Measurements from ENCODE around the gene ARMC5. TPM values are rescaled to one million over a fixed set of nuclear protein-coding genes. Genes with fewer than 3 reads are reported as not detected.

Gene ARMC5
- total RNA-seq, 1 donor from 2014 or later, result 11.5 TPM

- Histone ChIP-seq H3K9ac (ENCODE audit: low read length) (no peak overlapping the region), H4K20me1 (ENCODE audit: insufficient read depth, low read length) (no peaks in the 10 kb centered on the region), H3K4me3 (ENCODE audit: insufficient read depth, low read depth, low read length) (no peak overlapping the region), H3K4me1 (ENCODE audit: insufficient read depth, low read length) (peaks cover 16% of the 10 kb centered on the region), H3K9me3 (ENCODE audit: insufficient read depth, low read depth, low read length) (no peaks in the 10 kb centered on the region), H3K27ac (ENCODE audit: low read depth, low read length) (no peak overlapping the region), H3K4me2 (ENCODE audit: low read length) (no peak overlapping the region), H3K36me3 (ENCODE audit: insufficient read depth, low read length) (no peaks in the 10 kb centered on the region), H2AFZ (ENCODE audit: low read depth, low read length) (no peak overlapping the region), H3K27me3 (ENCODE audit: insufficient read depth, low read length) (peaks cover 14% of the 10 kb centered on the region), H3K79me2 (ENCODE audit: insufficient read depth, low read length) (no peaks in the 10 kb centered on the region)
- no peak for TF ChIP-seq EZH2 (IDR thresholded peaks at IDR 0.05; ENCODE audit: insufficient read depth, low read length)
- TF ChIP-seq CTCF (IDR thresholded peaks at IDR 0.05; ENCODE audit: insufficient read depth, low read depth, low read length), result no peak
- Mint-ChIP-seq H3K4me3 (ENCODE audit: unreplicated experiment) (no peak overlapping the region), H3K4me1 (ENCODE audit: low read depth, unreplicated experiment) (no peaks in the 10 kb centered on the region), H3K36me3 (ENCODE audit: low read depth, unreplicated experiment) (peaks cover 18% of the 10 kb centered on the region), H3K9me3 (ENCODE audit: unreplicated experiment) (no peaks in the 10 kb centered on the region), H3K27ac (ENCODE audit: unreplicated experiment) (no peak overlapping the region), H3K27me3 (ENCODE audit: low read depth, unreplicated experiment) (peaks cover 13% of the 10 kb centered on the region)
- FAIRE-seq, result no peak
- no peak for DNase-seq (ENCODE audit: low read depth)
These were observed 32.6 kb downstream of the ARMC5 start for GRCh38 chr16:31491778-31492418.

- FAIRE-seq (no peak), DNase-seq (ENCODE audit: low read depth) (no peak)
- H3K27ac Mint-ChIP-seq (ENCODE audit: unreplicated experiment), result peak overlapping the region; percentile 47
These were observed 34.3 kb downstream of the ARMC5 start for GRCh38 chr16:31493506-31494125.

More at GRCh38 chr16:31493506-31494125, 34.3 kb downstream of the ARMC5 start:
- no peak overlapping the region for H3K4me3 ChIP-seq (ENCODE audit: insufficient read depth, low read depth, low read length)
- peaks cover 6% of the 10 kb centered on the region for H3K36me3 ChIP-seq (ENCODE audit: insufficient read depth, low read length)
- no peak overlapping the region for H3K4me2 ChIP-seq (ENCODE audit: low read length)
- no peaks in the 10 kb centered on the region for H3K27me3 ChIP-seq (ENCODE audit: insufficient read depth, low read length)
- no peaks in the 10 kb centered on the region for H3K9me3 ChIP-seq (ENCODE audit: insufficient read depth, low read depth, low read length)
- no peaks in the 10 kb centered on the region for H3K4me1 Mint-ChIP-seq (ENCODE audit: low read depth, unreplicated experiment)
- no peak overlapping the region for H3K27ac ChIP-seq (ENCODE audit: low read depth, low read length)
- no peak overlapping the region for H3K4me3 Mint-ChIP-seq (ENCODE audit: unreplicated experiment)
- no peaks in the 10 kb centered on the region for H3K79me2 ChIP-seq (ENCODE audit: insufficient read depth, low read length)
- no peak overlapping the region for H2AFZ ChIP-seq (ENCODE audit: low read depth, low read length)
- TF ChIP-seq CTCF (IDR thresholded peaks at IDR 0.05; ENCODE audit: insufficient read depth, low read depth, low read length), result no peak
- no peak for TF ChIP-seq EZH2 (IDR thresholded peaks at IDR 0.05; ENCODE audit: insufficient read depth, low read length)
- H3K4me1 ChIP-seq (ENCODE audit: insufficient read depth, low read length), result peaks cover 2% of the 10 kb centered on the region
- peaks cover 27% of the 10 kb centered on the region for H3K36me3 Mint-ChIP-seq (ENCODE audit: low read depth, unreplicated experiment)
- peaks cover 7% of the 10 kb centered on the region for H3K27me3 Mint-ChIP-seq (ENCODE audit: low read depth, unreplicated experiment)
- H4K20me1 ChIP-seq (ENCODE audit: insufficient read depth, low read length), result no peaks in the 10 kb centered on the region
- H3K9ac ChIP-seq (ENCODE audit: low read length), result no peak overlapping the region
- no peaks in the 10 kb centered on the region for H3K9me3 Mint-ChIP-seq (ENCODE audit: unreplicated experiment)
